Kidney (tissue), 14 donors: ENCODE measurements around the gene KCNN3. TPM values are rescaled to one million over a fixed set of nuclear protein-coding genes. Genes with fewer than 3 reads are reported as not detected.

Experiments
- DNase-seq, 5 donors: peaks; one replicate each; pipeline ENCODE4 v3.0.0-alpha.2; 2013 to 2020
- FAIRE-seq: peaks from 2 replicates; lab custom pipeline; 2012; peaks lifted over from hg19 to GRCh38; lab: Jason Lieb, UNC
- H3K27ac ChIP-seq, 2 donors: one replicate each; pipeline ENCODE4 v1.7.0; 2013; ENCODE audit warnings: low read depth in 2 of 2, low read length in 2 of 2, inconsistent platforms in 1 of 2
- H3K27me3 ChIP-seq: one replicate; pipeline ENCODE4 v1.7.1; 2013; ENCODE audit warnings: low read length, inconsistent platforms; ENCODE audit not compliant: control insufficient read depth, insufficient read depth
- H3K36me3 ChIP-seq, 3 donors: one replicate each; pipeline versions ENCODE4 v1.7.0 to v1.7.1; 2013; ENCODE audit warnings: low read length in 3 of 3, control low read depth in 1 of 3, inconsistent platforms in 1 of 3; ENCODE audit not compliant: insufficient read depth in 3 of 3, control insufficient read depth in 2 of 3
- H3K4me1 ChIP-seq, 3 donors: one replicate each; pipeline versions ENCODE4 v1.7.0 to v1.7.1; 2013; ENCODE audit warnings: low read length in 3 of 3, inconsistent platforms in 1 of 3, low read depth in 1 of 3; ENCODE audit not compliant: control insufficient read depth in 2 of 3, insufficient read depth in 2 of 3
- H3K4me3 ChIP-seq, 3 donors: one replicate each; pipeline versions ENCODE4 v1.7.0 to v1.8.1; 2013; ENCODE audit warnings: low read length in 3 of 3, control low read depth in 1 of 3, inconsistent platforms in 1 of 3
- H3K9ac ChIP-seq, 3 donors: one replicate each; pipeline versions ENCODE4 v1.7.0 to v1.7.1; 2013; ENCODE audit warnings: low read length in 3 of 3, control low read depth in 1 of 3, inconsistent platforms in 1 of 3
- H3K9me3 ChIP-seq, 3 donors: one replicate each; pipeline versions ENCODE4 v1.7.0 to v1.7.1; 2013; ENCODE audit warnings: low read length in 3 of 3, control low read depth in 1 of 3, inconsistent platforms in 1 of 3; ENCODE audit not compliant: control insufficient read depth in 2 of 3, insufficient read depth in 1 of 3
- CTCF ChIP-seq: IDR thresholded peaks from 3 replicates; pipeline ENCODE4 v1.5.1; 2012; ENCODE audit warnings: mild to moderate bottlenecking, moderate library complexity, borderline replicate concordance; ENCODE audit not compliant: insufficient read depth; ENCODE audit errors: extremely low read depth
- intact Hi-C: fragments of 100-400 bp; cut with DNase I; formaldehyde crosslinking; loops from one replicate; pipeline ENCODE4 v1.11.1; 2022
- polyA plus RNA-seq: library from polyadenylated mRNA; stranded (reverse); fragments of 350-450 nt; fragmentation: Illumina TruSeq; extraction: RNeasy Lipid Tissue Mini Kit (QIAGEN cat#74804); gene quantifications from one replicate; pipeline ENCODE4 v1.2.3, GENCODE V29; 2014; ENCODE audit warnings: low read depth, low replicate concordance; ENCODE audit not compliant: insufficient read depth
- total RNA-seq: library from RNA; stranded (reverse); fragmentation: NEBNext Ultra II Directional; extraction: Animal tissue kit (Norgen Biotek cat#: 25700); gene quantifications from one replicate; pipeline ENCODE4 v1.2.1, GENCODE V29; 2021
- donor health status: control.
- donor health status: control.
- donor health status: control.
- donor health status: control.
- donor health status: control.
- donor health status: DM: yes; HTN: yes; CAD: no.
- donor health status: Normal renal cell carcinoma (clear cell type).

Gene KCNN3
- total and polyA plus RNA-seq, 2 donors from 2014 or later: 2.6 to 5.6 TPM

DNA sequence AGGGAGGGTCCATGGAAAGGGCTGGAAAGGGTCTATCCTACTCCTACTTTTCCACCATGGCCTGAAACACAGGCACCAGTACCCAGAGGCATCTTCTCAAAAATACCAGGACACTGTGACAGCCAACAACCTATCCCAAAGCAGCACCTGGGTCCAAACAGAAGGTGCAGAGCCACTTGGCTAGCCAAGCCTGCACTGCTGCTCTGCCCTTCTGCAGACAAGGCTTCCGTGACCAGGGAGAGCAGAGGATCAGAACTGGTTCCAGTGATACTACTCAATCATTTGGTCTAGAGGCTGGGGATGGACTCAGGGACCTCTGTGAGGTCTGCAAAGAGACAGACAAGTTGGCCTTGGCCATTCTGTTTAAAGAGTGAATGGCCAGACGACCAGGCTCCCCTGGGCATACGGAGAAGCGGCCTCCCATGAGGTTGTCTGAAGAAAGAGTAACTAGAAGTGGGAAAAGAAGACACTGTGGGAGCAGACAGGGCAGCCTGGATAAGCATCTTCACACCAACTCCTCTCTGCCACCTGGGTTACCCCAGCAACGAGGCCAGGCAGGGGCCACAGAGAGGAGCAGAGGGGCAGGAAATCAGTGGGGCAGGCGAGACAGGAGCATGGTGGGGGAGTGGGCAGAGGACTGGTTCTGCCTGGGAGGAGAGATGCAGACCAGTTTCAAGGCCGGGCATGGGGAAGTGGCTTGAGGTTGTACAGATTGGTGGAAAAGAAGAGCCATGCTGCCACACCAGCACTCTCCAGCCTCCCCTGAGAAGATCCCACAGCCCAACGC lies 5.7 kb downstream of the KCNN3 start:
- Histone ChIP-seq H3K27ac (peak overlapping the region in 1 of 2 donors; percentile 50), H3K4me1 (peaks cover 0 to 16% (median 11%) of the 10 kb centered on the region in 3 donors), H3K9ac (peak overlapping the region in 1 of 3 donors; percentile 26), H3K36me3 (no peaks in the 10 kb centered on the region), H3K4me3 (no peak overlapping the region), H3K9me3 (no peaks in the 10 kb centered on the region), H3K27me3 (peaks cover 5% of the 10 kb centered on the region)
- DNase-seq (no peak), FAIRE-seq (no peak)
- no peak for TF ChIP-seq CTCF
- intact Hi-C loops: no loop called here

GRCh38 chr1:154863315-154864174 lies 6.5 kb downstream of the KCNN3 start:
- no peaks in the 10 kb centered on the region for H3K9me3 ChIP-seq
- H3K36me3 ChIP-seq: no peaks in the 10 kb centered on the region
- H3K27ac ChIP-seq: no peak overlapping the region
- peaks cover 4% of the 10 kb centered on the region for H3K27me3 ChIP-seq
- H3K9ac ChIP-seq: no peak overlapping the region
- H3K4me1 ChIP-seq: peaks cover 0 to 12% (median 11%) of the 10 kb centered on the region in 3 donors
- peak; percentile 31 for TF ChIP-seq CTCF
- H3K4me3 ChIP-seq: no peak overlapping the region
- intact Hi-C loops: no loop called here
- DNase-seq: no peak
- no peak for FAIRE-seq

DNA sequence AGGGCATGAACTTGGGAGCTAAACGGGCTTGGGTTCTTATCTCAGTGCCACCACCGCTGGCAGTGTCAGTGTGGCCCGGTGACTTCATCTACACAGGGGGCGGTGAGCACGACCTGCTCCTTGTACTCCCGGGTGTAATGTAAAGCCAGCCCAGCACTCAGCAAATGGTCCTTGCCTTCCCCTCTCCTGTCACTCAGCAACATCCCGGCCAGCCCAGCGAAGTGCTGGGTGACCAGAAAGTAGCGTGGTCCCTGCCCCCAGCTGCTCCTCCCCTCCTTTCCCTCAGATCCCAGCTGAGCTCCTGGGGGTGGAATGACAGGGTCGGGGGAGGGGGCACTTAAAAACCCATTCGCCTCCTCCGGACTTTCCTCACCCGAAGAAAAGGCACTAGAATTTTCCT lies 7.2 kb downstream of the KCNN3 start:
- no peak for TF ChIP-seq CTCF
- H3K9ac ChIP-seq: no peak overlapping the region
- no peaks in the 10 kb centered on the region for H3K27me3 ChIP-seq
- H3K27ac ChIP-seq: no peak overlapping the region
- DNase-seq: peak in 1 of 5 donors; percentile 32
- peaks cover 0 to 12% (median 11%) of the 10 kb centered on the region in 3 donors for H3K4me1 ChIP-seq
- intact Hi-C loops: no loop called here
- H3K36me3 ChIP-seq: no peaks in the 10 kb centered on the region
- FAIRE-seq: no peak
- no peaks in the 10 kb centered on the region for H3K9me3 ChIP-seq
- H3K4me3 ChIP-seq: no peak overlapping the region
